H1 (cell line): ENCODE results near the gene DNMT3B. TPM values are rescaled to one million over a fixed set of nuclear protein-coding genes. Genes with fewer than 3 reads are reported as not detected.
A peak's percentile ranks its signal among the peaks of the same experiment; 100 is the strongest.

Experiments used
- CTCF ChIA-PET: fragments of 300-600 bp; sonication (Branson Sonifier 250); formaldehyde crosslinking; loops from one replicate; lab custom pipeline; 2021; ENCODE audit not compliant: partially characterized antibody; lab: Charles Lee
- POLR2A ChIA-PET: fragments of 300-600 bp; sonication (Branson Sonifier 250); formaldehyde crosslinking; loops from one replicate; lab custom pipeline; 2021; ENCODE audit warnings: inconsistent platforms; ENCODE audit not compliant: partially characterized antibody; lab: Charles Lee
- DNase-seq, 2 experiments: peaks; one replicate each; pipeline versions ENCODE4 v3.0.0 to v3.0.0-alpha.2; 2010 to 2022; ENCODE audit warnings: low spot score in 2 of 2, low read depth in 1 of 2, mixed read lengths in 1 of 2
- FAIRE-seq: peaks from 2 replicates; lab custom pipeline; 2011; peaks lifted over from hg19 to GRCh38; lab: Jason Lieb, UNC
- H2AFZ ChIP-seq: 2 replicates; pipeline ENCODE4 v1.8.1; 2012; ENCODE audit warnings: low read length, inconsistent platforms
- H2AK5ac ChIP-seq: 2 replicates; pipeline ENCODE4 v1.6.1; 2013; ENCODE audit warnings: low read depth, low read length
- H2BK120ac ChIP-seq: replicated peaks from 2 replicates; pipeline ENCODE3; 2013; ENCODE audit warnings: low read depth, low read length, inconsistent platforms
- H2BK12ac ChIP-seq: 2 replicates; pipeline ENCODE4 v1.6.1; 2013; ENCODE audit warnings: low read depth, low read length
- H2BK15ac ChIP-seq: 2 replicates; pipeline ENCODE4 v1.6.1; 2013; ENCODE audit warnings: low read length
- H2BK20ac ChIP-seq: 2 replicates; pipeline ENCODE4 v1.6.1; 2013; ENCODE audit warnings: low read length
- H2BK5ac ChIP-seq: 2 replicates; pipeline ENCODE4 v1.6.1; 2013; ENCODE audit warnings: low read depth, low read length
- H3K14ac ChIP-seq: 2 replicates; pipeline ENCODE4 v1.6.1; 2013; ENCODE audit warnings: inconsistent platforms; ENCODE audit not compliant: insufficient read length
- H3K18ac ChIP-seq: 2 replicates; pipeline ENCODE4 v1.6.1; 2013; ENCODE audit warnings: low read length; ENCODE audit errors: extremely low read depth
- H3K23ac ChIP-seq: 2 replicates; pipeline ENCODE4 v1.6.1; 2013; ENCODE audit warnings: inconsistent platforms; ENCODE audit not compliant: insufficient read length
- H3K23me2 ChIP-seq: 2 replicates; pipeline ENCODE4 v1.6.1; 2013; ENCODE audit warnings: low read depth, low read length
- H3K27ac ChIP-seq: 2 replicates; pipeline ENCODE4 v1.6.1; 2011; ENCODE audit warnings: low read depth, low read length, inconsistent platforms
- H3K27me3 ChIP-seq, 4 experiments: replicated peaks in 1 of 4; 1 replicate in 1 of 4; 2 replicates in 3 of 4; pipeline versions ENCODE4 v1.6.1 to v1.8.1; 2011 to 2013; ENCODE audit warnings: low read length in 3 of 4, mild to moderate bottlenecking in 3 of 4, inconsistent platforms in 2 of 4, mixed read lengths in 2 of 4, moderate library complexity in 1 of 4; ENCODE audit not compliant: control insufficient read depth in 3 of 4, insufficient read depth in 3 of 4; ENCODE audit errors: extremely low read depth in 1 of 4
- H3K36me3 ChIP-seq, 4 experiments: 2 replicates each; pipeline versions ENCODE4 v1.6.1 to v1.8.1; 2011 to 2013; ENCODE audit warnings: mild to moderate bottlenecking in 4 of 4, low read length in 3 of 4, moderate library complexity in 2 of 4, control low read depth in 1 of 4, inconsistent platforms in 1 of 4; ENCODE audit not compliant: insufficient read depth in 4 of 4, control insufficient read depth in 2 of 4
- H3K4ac ChIP-seq: replicated peaks from 2 replicates; pipeline ENCODE3; 2013; ENCODE audit warnings: low read length, low read depth, mixed read lengths, inconsistent platforms; ENCODE audit not compliant: insufficient read length
- H3K4me1 ChIP-seq, 4 experiments: replicated peaks in 1 of 4; 1 replicate in 1 of 4; 2 replicates in 3 of 4; pipeline versions ENCODE4 v1.6.1 to v1.8.1; 2011 to 2013; ENCODE audit warnings: low read length in 3 of 4, inconsistent platforms in 2 of 4, mixed read lengths in 1 of 4; ENCODE audit not compliant: insufficient read depth in 4 of 4, control insufficient read depth in 3 of 4
- H3K4me2 ChIP-seq, 2 experiments: 2 replicates each; pipeline versions ENCODE4 v1.6.1 to v1.8.1; 2011 to 2013; ENCODE audit warnings: low read depth in 2 of 2, low read length in 2 of 2, control low read depth in 1 of 2, inconsistent platforms in 1 of 2, mild to moderate bottlenecking in 1 of 2; ENCODE audit not compliant: insufficient read depth in 1 of 2
- H3K4me3 ChIP-seq, 4 experiments: fragments of 200-600, 300-600 bp in 1 of 4; sonication (generic), shearing (Covaris generic), sonication (Bioruptor Twin) in 1 of 4; 2 replicates each; pipeline versions ENCODE4 v1.5.1 to v1.8.1; 2011 to 2016; ENCODE audit warnings: low read length in 4 of 4, low read depth in 3 of 4, control low read depth in 2 of 4, inconsistent platforms in 2 of 4, mild to moderate bottlenecking in 2 of 4, mixed read lengths in 1 of 4, moderate library complexity in 1 of 4; ENCODE audit not compliant: insufficient read depth in 2 of 4; ENCODE audit errors: extremely low read depth in 1 of 4
- H3K56ac ChIP-seq: replicated peaks from 2 replicates; pipeline ENCODE3; 2013; ENCODE audit warnings: low read depth, mild to moderate bottlenecking, mixed read lengths, low read length, inconsistent platforms; ENCODE audit not compliant: insufficient read length
- H3K79me1 ChIP-seq: 2 replicates; pipeline ENCODE4 v1.6.1; 2013; ENCODE audit warnings: low read depth, low read length, control low read depth
- H3K79me2 ChIP-seq, 2 experiments: 2 replicates each; pipeline versions ENCODE4 v1.6.1 to v1.8.1; 2012 to 2013; ENCODE audit warnings: low read length in 2 of 2, mild to moderate bottlenecking in 2 of 2, inconsistent platforms in 1 of 2; ENCODE audit not compliant: insufficient read depth in 2 of 2, control insufficient read depth in 1 of 2
- H3K9ac ChIP-seq, 4 experiments: replicated peaks in 1 of 4; 1 replicate in 1 of 4; 2 replicates in 3 of 4; pipeline versions ENCODE4 v1.6.1 to v1.8.1; 2011 to 2013; ENCODE audit warnings: low read depth in 3 of 4, low read length in 3 of 4, control low read depth in 2 of 4, mild to moderate bottlenecking in 2 of 4, moderate library complexity in 2 of 4, inconsistent platforms in 1 of 4; ENCODE audit errors: extremely low read depth in 1 of 4
- H3K9me3 ChIP-seq, 2 experiments: 2 replicates each; pipeline versions ENCODE4 v1.6.1 to v1.8.1; 2012 to 2013; ENCODE audit warnings: mild to moderate bottlenecking in 2 of 2, moderate library complexity in 2 of 2, control low read depth in 1 of 2, inconsistent platforms in 1 of 2, low read depth in 1 of 2, low read length in 1 of 2, mixed read lengths in 1 of 2; ENCODE audit not compliant: insufficient read depth in 2 of 2
- H4K20me1 ChIP-seq, 2 experiments: replicated peaks in 1 of 2; 2 replicates each; pipeline versions ENCODE3 to v1.8.1; 2011 to 2013; ENCODE audit warnings: inconsistent platforms in 2 of 2, low read length in 2 of 2, mild to moderate bottlenecking in 1 of 2; ENCODE audit not compliant: insufficient read depth in 2 of 2, control insufficient read depth in 1 of 2
- H4K5ac ChIP-seq: 2 replicates; pipeline ENCODE4 v1.6.1; 2013; ENCODE audit warnings: low read length, low read depth, mixed read lengths, inconsistent platforms; ENCODE audit not compliant: insufficient read length
- H4K8ac ChIP-seq: 2 replicates; pipeline ENCODE4 v1.8.0; 2013; ENCODE audit warnings: mild to moderate bottlenecking, moderate library complexity, low read length, inconsistent platforms; ENCODE audit not compliant: insufficient read depth; ENCODE audit errors: extremely low read depth
- H4K91ac ChIP-seq: replicated peaks from 2 replicates; pipeline ENCODE3; 2013; ENCODE audit warnings: low read length, mixed read lengths, inconsistent platforms; ENCODE audit not compliant: insufficient read length
- E2F6 ChIP-seq: IDR thresholded peaks from 2 replicates; pipeline ENCODE4 v1.6.1; 2012; ENCODE audit warnings: inconsistent platforms
- FOSL1 ChIP-seq: IDR thresholded peaks from 2 replicates; pipeline ENCODE4 v1.6.1; 2011; ENCODE audit warnings: mild to moderate bottlenecking, low read depth, low read length, moderate library complexity; ENCODE audit not compliant: insufficient read depth
- GTF2F1 ChIP-seq: IDR thresholded peaks from 2 replicates; pipeline ENCODE4 v1.6.1; 2012; ENCODE audit warnings: low read depth, low read length, improper control_type of control experiment, borderline replicate concordance
- KDM1A ChIP-seq: fragments of 200-600, 300-600 bp; sonication (generic); IDR thresholded peaks from 2 replicates; pipeline ENCODE4 v1.7.1; 2016; ENCODE audit warnings: mild to moderate bottlenecking, low read length, borderline replicate concordance
- WGBS, 2 experiments: shearing (Covaris generic) in 1 of 2; methylation state at CpG; one replicate each; pipeline versions ENCODE4 v1.1.6 to v1.1.7; 2013 to 2015; ENCODE audit warnings: low lambda C conversion rate in 2 of 2, mixed read lengths in 2 of 2, inconsistent platforms in 1 of 2, low coverage in 1 of 2, missing lambda C conversion rate in 1 of 2; ENCODE audit not compliant: insufficient replicate concordance in 2 of 2, insufficient coverage in 1 of 2, insufficient read length in 1 of 2; ENCODE audit errors: extremely low coverage in 1 of 2, missing lambda C conversion rate in 1 of 2; 5-methylcytosine and 5-hydroxymethylcytosine counted together
- polyA plus RNA-seq, 7 experiments: library from polyadenylated mRNA; depleted of rRNA in 3 of 7; stranded (reverse) in 5 of 7; unstranded in 2 of 7; fragments of >200 nt in 5 of 7; fragments of 200-250 nt in 2 of 7; gene quantifications; 1 replicate in 5 of 7; 2 replicates in 1 of 7; 4 replicates in 1 of 7; pipeline versions ENCODE4 v1.2.1 to v1.2.3, GENCODE V29; 2011 to 2013; ENCODE audit warnings: missing spikeins in 2 of 7, mixed read lengths in 2 of 7
- total RNA-seq: library from RNA; stranded (reverse); fragmentation: NEBNext Ultra II Directional; extraction: Animal tissue kit (Norgen Biotek cat#: 25700); gene quantifications from 2 replicates; pipeline ENCODE4 v1.2.1, GENCODE V29; 2021

Gene DNMT3B
- total and polyA plus RNA-seq, 2 of the 8 experiments (the other 6 are each of a cell fraction or from before 2014, with no cell fraction given): 433 to 1,016 TPM

GRCh38 chr20:32741151-32741550 lies 21.0 kb upstream of the DNMT3B start:
- peaks cover 12 to 73% of the 10 kb centered on the region in 2 experiments for H3K79me2 ChIP-seq
- H3K56ac ChIP-seq: no peak overlapping the region
- H3K27ac ChIP-seq: no peak overlapping the region
- H2BK5ac ChIP-seq: no peak overlapping the region
- DNase-seq (no peak), FAIRE-seq (no peak)
- TF ChIP-seq E2F6 (no peak), KDM1A (0 out of 2 replicates have a peak, but pooled peaks have one; percentile 24), FOSL1 (no peak), GTF2F1 (no peak)
- H2BK20ac ChIP-seq: no peak overlapping the region
- no peak overlapping the region for H3K4me3 ChIP-seq
- 96% methylated on average over 5 of the region's 5 CpGs; no CpG with 5 or more reads in 1 of the 2 experiments for WGBS, 2 experiments
- H3K18ac ChIP-seq: no peak overlapping the region
- peaks cover 0 to 4% (median 0%) of the 10 kb centered on the region in 4 experiments; a peak in 1 of 8 replicates for H3K36me3 ChIP-seq
- H2AK5ac ChIP-seq: no peak overlapping the region
- peaks cover 2% of the 10 kb centered on the region; the same call in 1 of the 2 replicates for H3K79me1 ChIP-seq
- no peak overlapping the region for H3K14ac ChIP-seq
- ChIA-PET POLR2A (interaction anchor here (0.7 to 13.4 kb wide), 2 partner anchors 24 to 293 kb away, joined by 3 to 239 read pairs; partner anchors contain the start of gene DNMT3B), CTCF (interaction anchor here (0.6 to 11.0 kb wide), 6 partner anchors 10 to 112 kb away, joined by 4 to 78 read pairs (median 14); partner anchors contain the start of genes C20orf203 and DNMT3B)
- no peak overlapping the region; a peak in 1 of 4 replicates for H3K4me2 ChIP-seq
- H3K4me1 ChIP-seq: peaks cover 5 to 14% (median 9%) of the 10 kb centered on the region in 4 experiments; a peak in 6 of 7 replicates
- no peak overlapping the region for H2AFZ ChIP-seq
- no peak overlapping the region for H4K91ac ChIP-seq
- H3K23me2 ChIP-seq: peaks cover 9% of the 10 kb centered on the region; the same call in 1 of the 2 replicates
- H3K27me3 ChIP-seq: no peaks in the 10 kb centered on the region
- H3K9me3 ChIP-seq: no peaks in the 10 kb centered on the region
- no peak overlapping the region for H2BK15ac ChIP-seq
- no peak overlapping the region for H2BK120ac ChIP-seq
- peaks cover 0 to 4% of the 10 kb centered on the region in 2 experiments for H4K20me1 ChIP-seq
- H4K8ac ChIP-seq: no peak overlapping the region
- H4K5ac ChIP-seq: no peak overlapping the region
- no peak overlapping the region for H2BK12ac ChIP-seq
- H3K4ac ChIP-seq: no peak overlapping the region
- H3K9ac ChIP-seq: no peak overlapping the region
- H3K23ac ChIP-seq: no peak overlapping the region
